ENCODE measurements around the gene FXYD1. TPM values are rescaled to one million over a fixed set of nuclear protein-coding genes. Genes with fewer than 3 reads are reported as not detected.
"Not testable (repeated sequence)": the region's sequence is repeated elsewhere in the genome, so short reads cannot be mapped to it uniquely, and the experiment has no call there.

Gene FXYD1
- total and polyA plus RNA-seq, 3 experiments from 2014 or later, result 0.79 TPM; not detected in 2

DNA sequence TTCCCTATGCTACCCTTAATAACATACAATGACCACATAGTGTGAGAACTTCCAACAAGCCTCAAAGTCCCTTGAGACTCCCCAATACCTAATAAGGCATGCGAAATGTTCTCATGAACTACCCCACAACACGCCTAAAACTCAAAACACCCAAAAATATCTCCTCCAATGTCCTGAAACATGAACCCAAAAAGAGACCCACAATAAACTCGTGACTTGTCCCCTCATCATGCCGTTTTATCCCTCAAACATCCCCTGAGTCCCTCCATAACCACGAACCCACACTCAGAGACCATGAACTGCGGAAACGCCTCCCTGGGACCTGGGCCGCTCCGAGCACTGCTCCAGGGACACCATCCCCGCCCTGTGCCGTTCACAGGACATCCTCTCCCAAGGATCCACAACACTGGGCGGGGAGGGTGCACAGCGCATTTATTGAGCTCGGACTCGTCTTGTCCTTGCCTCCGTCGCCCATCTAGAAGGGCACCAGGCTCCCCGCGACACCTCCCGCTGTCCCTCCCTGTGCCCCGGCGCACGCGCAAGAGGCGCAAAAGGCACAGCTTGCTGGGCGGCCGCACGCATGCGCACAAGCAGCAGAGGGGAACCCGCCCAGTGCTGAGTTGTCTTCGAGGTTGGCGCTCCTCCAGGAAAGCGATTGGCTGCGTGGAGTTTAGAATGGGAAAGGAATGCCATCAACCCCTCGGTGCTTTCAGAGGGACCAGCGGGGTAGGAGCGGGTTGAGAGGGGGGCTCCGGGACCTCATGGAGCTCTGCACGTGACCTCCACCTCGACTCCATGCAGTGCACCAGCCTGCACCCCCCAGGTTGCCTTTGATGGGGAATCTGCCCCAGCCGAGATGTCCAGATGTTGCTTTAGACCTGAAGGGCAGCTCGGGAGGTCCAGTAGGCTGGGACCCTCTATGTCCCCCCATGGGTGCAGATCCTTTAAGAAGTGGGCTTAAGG lies 14.2 kb upstream of the FXYD1 start:
- POLR2A ChIA-PET, result interaction anchor here (0.5 to 0.7 kb wide), 4 partner anchors 13 to 96 kb away, joined by 3 to 5 read pairs (median 4); partner anchors contain the start of gene FXYD5
- DNase-seq, result peak; percentile 76 to 88 (median 78)
- H3K27me3 ChIP-seq (ENCODE audit: insufficient read depth, low read length, poor library complexity, severe bottlenecking), result no peaks in the 10 kb centered on the region
- H3K9me3 ChIP-seq (ENCODE audit: low read length), result no peaks in the 10 kb centered on the region
- peaks cover 7% of the 10 kb centered on the region for H3K4me1 ChIP-seq (ENCODE audit: insufficient read depth, low read length)
- Mint-ChIP-seq H3K27ac (peak overlapping the region in 7 of 8 donors; percentile 4 to 64 (median 47)), H3K9me3 (no peaks in the 10 kb centered on the region), H3K36me3 (no peaks in the 10 kb centered on the region), H3K4me3 (peak overlapping the region; percentile 65 to 90 (median 73)), H3K4me1 (peaks cover 7 to 15% (median 10%) of the 10 kb centered on the region in 3 donors), H3K27me3 (peaks cover 2 to 6% of the 10 kb centered on the region in 2 donors)
- no peaks in the 10 kb centered on the region for H3K36me3 ChIP-seq (ENCODE audit: insufficient read depth, low read length)
- H3K27ac ChIP-seq (ENCODE audit: low read depth, low read length), result peak overlapping the region; percentile 56
- peak overlapping the region; percentile 76 for H3K4me3 ChIP-seq (ENCODE audit: low read length)
- CTCF ChIA-PET, result interaction anchor here (0.8 to 1.5 kb wide), 8 partner anchors 9 to 80 kb away, joined by 3 to 6 read pairs (median 4); partner anchors contain the start of genes FXYD5 and LGI4

GRCh38 chr19:35125270-35125717 lies 13.3 kb upstream of the FXYD1 start:
- Histone ChIP-seq H3K9me3 (ENCODE audit: low read length) (no peaks in the 10 kb centered on the region), H3K27ac (ENCODE audit: low read depth, low read length) (no peak overlapping the region), H3K4me3 (ENCODE audit: low read length) (no peak overlapping the region), H3K27me3 (ENCODE audit: insufficient read depth, low read length, poor library complexity, severe bottlenecking) (no peaks in the 10 kb centered on the region), H3K4me1 (ENCODE audit: insufficient read depth, low read length) (peaks cover 7% of the 10 kb centered on the region), H3K36me3 (ENCODE audit: insufficient read depth, low read length) (no peaks in the 10 kb centered on the region)
- ChIA-PET POLR2A (interaction anchor here (0.6 kb wide), 1 partner anchor 249 kb away, joined by 3 read pairs; no protein-coding TSS in a partner anchor), CTCF (interaction anchor here (0.8 to 1.5 kb wide), 4 partner anchors 10 to 58 kb away, joined by 3 to 6 read pairs (median 4); partner anchors contain the start of gene FXYD5)
- Mint-ChIP-seq H3K27me3 (peaks cover 2 to 6% of the 10 kb centered on the region in 2 donors), H3K4me1 (peaks cover 7 to 15% (median 10%) of the 10 kb centered on the region in 3 donors), H3K27ac (no peak overlapping the region), H3K9me3 (no peaks in the 10 kb centered on the region), H3K36me3 (no peaks in the 10 kb centered on the region), H3K4me3 (peak overlapping the region in 2 of 7 donors; percentile 51 to 67)
- no peak for DNase-seq

DNA sequence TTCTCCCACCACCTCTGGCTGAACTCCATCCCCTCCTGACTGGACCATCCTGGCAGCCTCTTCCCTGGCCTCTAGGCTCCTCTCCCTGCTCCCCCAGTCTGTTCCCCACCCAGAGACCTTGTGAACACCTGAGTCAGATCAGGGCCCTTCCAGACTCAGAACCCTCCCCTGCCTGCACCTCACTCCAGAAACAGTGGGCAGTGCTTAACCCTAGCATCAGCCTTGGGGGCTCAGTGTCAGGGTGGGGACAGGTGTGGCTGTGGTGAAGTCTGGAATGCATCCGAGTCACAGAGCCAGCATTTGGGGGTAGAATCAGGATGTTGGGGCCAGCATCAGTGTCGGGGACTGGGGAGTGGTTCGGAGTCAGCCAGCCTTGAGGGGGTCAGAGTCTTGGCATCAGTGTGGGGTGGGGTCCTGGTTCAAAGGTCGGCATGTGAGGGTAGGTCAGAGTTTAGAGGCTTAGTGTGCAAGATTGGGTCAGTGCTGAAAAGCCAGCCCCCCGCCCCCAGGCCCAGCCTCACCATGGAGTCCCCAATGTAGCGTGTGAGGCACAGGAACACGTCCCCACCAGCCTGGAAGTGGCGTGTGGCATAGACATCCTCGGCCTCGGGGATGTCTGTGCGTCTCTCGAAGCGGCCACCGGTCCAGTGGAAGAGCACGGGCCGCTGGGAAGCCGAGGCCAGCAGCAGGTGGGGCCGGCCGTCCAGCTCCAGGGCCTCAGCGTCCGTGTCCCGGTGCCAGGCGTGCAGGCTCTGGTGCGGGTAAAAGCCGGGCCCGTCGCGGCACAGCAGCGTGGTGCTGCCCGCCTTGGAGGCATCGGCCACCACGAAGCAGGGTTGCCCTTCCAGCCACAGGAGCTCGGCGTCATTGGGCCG lies 12.6 kb upstream of the FXYD1 start:
- Histone ChIP-seq H3K9me3 (ENCODE audit: low read length) (no peaks in the 10 kb centered on the region), H3K4me1 (ENCODE audit: insufficient read depth, low read length) (peaks cover 7% of the 10 kb centered on the region), H3K27me3 (ENCODE audit: insufficient read depth, low read length, poor library complexity, severe bottlenecking) (no peaks in the 10 kb centered on the region), H3K36me3 (ENCODE audit: insufficient read depth, low read length) (no peaks in the 10 kb centered on the region), H3K27ac (ENCODE audit: low read depth, low read length) (no peak overlapping the region), H3K4me3 (ENCODE audit: low read length) (no peak overlapping the region)
- H3K27ac Mint-ChIP-seq, result peak overlapping the region in 1 of 8 donors; percentile 74
- no peaks in the 10 kb centered on the region for H3K9me3 Mint-ChIP-seq
- ChIA-PET CTCF (interaction anchor here (1.2 to 2.0 kb wide), 2 partner anchors 10 to 16 kb away, joined by 3 to 6 read pairs; no protein-coding TSS in a partner anchor), POLR2A (no interaction called here)
- peak overlapping the region in 1 of 7 donors; percentile 67 for H3K4me3 Mint-ChIP-seq
- H3K27me3 Mint-ChIP-seq, result peaks cover 2 to 6% of the 10 kb centered on the region in 2 donors
- no peak for DNase-seq
- H3K36me3 Mint-ChIP-seq, result no peaks in the 10 kb centered on the region
- H3K4me1 Mint-ChIP-seq, result peaks cover 7 to 15% (median 10%) of the 10 kb centered on the region in 3 donors

GRCh38 chr19:35126624-35126959 lies 12.0 kb upstream of the FXYD1 start:
- Histone ChIP-seq H3K27me3 (ENCODE audit: insufficient read depth, low read length, poor library complexity, severe bottlenecking) (no peaks in the 10 kb centered on the region), H3K36me3 (ENCODE audit: insufficient read depth, low read length) (no peaks in the 10 kb centered on the region), H3K27ac (ENCODE audit: low read depth, low read length) (no peak overlapping the region), H3K4me1 (ENCODE audit: insufficient read depth, low read length) (peaks cover 7% of the 10 kb centered on the region), H3K9me3 (ENCODE audit: low read length) (no peaks in the 10 kb centered on the region), H3K4me3 (ENCODE audit: low read length) (no peak overlapping the region)
- H3K27ac Mint-ChIP-seq, result no peak overlapping the region
- H3K4me3 Mint-ChIP-seq, result no peak overlapping the region
- no peak for DNase-seq
- H3K36me3 Mint-ChIP-seq, result no peaks in the 10 kb centered on the region
- H3K9me3 Mint-ChIP-seq, result no peaks in the 10 kb centered on the region
- peaks cover 7 to 15% (median 10%) of the 10 kb centered on the region in 3 donors for H3K4me1 Mint-ChIP-seq
- ChIA-PET POLR2A (no interaction called here), CTCF (interaction anchor here (1.2 to 2.0 kb wide), 2 partner anchors 10 to 15 kb away, joined by 3 to 6 read pairs; no protein-coding TSS in a partner anchor)
- H3K27me3 Mint-ChIP-seq, result peaks cover 2 to 6% of the 10 kb centered on the region in 2 donors

DNA sequence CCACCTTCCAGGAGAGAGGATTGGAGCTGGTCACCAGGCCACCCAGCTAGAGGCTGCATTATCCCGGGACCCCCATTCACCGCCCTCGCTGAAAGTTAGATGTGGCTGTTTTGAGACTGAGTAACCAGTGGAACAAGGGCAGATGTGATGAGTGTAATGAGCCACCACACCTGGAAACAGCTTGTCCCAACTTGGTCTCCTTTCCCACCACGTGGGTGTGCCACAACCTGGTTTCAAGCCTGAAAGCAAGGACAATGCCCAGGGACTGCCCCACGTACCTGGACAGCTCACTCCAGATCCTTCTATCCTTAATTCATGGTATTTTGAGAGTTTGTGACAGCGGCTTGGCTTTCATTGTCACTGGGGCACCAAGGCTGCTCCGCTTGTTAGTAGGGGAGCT lies 10.8 kb upstream of the FXYD1 start:
- H3K4me1 Mint-ChIP-seq, result peaks cover 7 to 15% (median 10%) of the 10 kb centered on the region in 3 donors
- H3K27ac Mint-ChIP-seq, result no peak overlapping the region
- no peaks in the 10 kb centered on the region for H3K36me3 Mint-ChIP-seq
- no peaks in the 10 kb centered on the region for H3K27me3 ChIP-seq (ENCODE audit: insufficient read depth, low read length, poor library complexity, severe bottlenecking)
- CTCF ChIA-PET, result interaction anchor here (0.7 to 2.0 kb wide), 3 partner anchors 8 to 83 kb away, joined by 3 to 6 read pairs (median 4); no protein-coding TSS in a partner anchor
- POLR2A ChIA-PET, result no interaction called here
- no peaks in the 10 kb centered on the region for H3K9me3 Mint-ChIP-seq
- H3K27ac ChIP-seq (ENCODE audit: low read depth, low read length), result no peak overlapping the region
- H3K4me1 ChIP-seq (ENCODE audit: insufficient read depth, low read length), result peaks cover 7% of the 10 kb centered on the region
- DNase-seq, result no peak
- H3K36me3 ChIP-seq (ENCODE audit: insufficient read depth, low read length), result no peaks in the 10 kb centered on the region
- H3K4me3 ChIP-seq (ENCODE audit: low read length), result no peak overlapping the region
- H3K4me3 Mint-ChIP-seq, result no peak overlapping the region
- H3K27me3 Mint-ChIP-seq, result peaks cover 2 to 6% of the 10 kb centered on the region in 2 donors
- H3K9me3 ChIP-seq (ENCODE audit: low read length), result no peaks in the 10 kb centered on the region

- Mint-ChIP-seq H3K36me3 (no peaks in the 10 kb centered on the region), H3K4me3 (no peak overlapping the region), H3K27me3 (peaks cover 2 to 6% of the 10 kb centered on the region in 2 donors), H3K9me3 (no peaks in the 10 kb centered on the region), H3K27ac (peak overlapping the region in 1 of 8 donors; percentile 68), H3K4me1 (peaks cover 7 to 15% (median 10%) of the 10 kb centered on the region in 3 donors)
- no peak overlapping the region for H3K4me3 ChIP-seq (ENCODE audit: low read length)
- H3K27me3 ChIP-seq (ENCODE audit: insufficient read depth, low read length, poor library complexity, severe bottlenecking), result no peaks in the 10 kb centered on the region
- H3K36me3 ChIP-seq (ENCODE audit: insufficient read depth, low read length), result no peaks in the 10 kb centered on the region
- DNase-seq, result no peak
- H3K27ac ChIP-seq (ENCODE audit: low read depth, low read length), result no peak overlapping the region
- no peaks in the 10 kb centered on the region for H3K9me3 ChIP-seq (ENCODE audit: low read length)
- CTCF ChIA-PET, result interaction anchor here (1.2 to 2.0 kb wide), 2 partner anchors 8 to 84 kb away, joined by 4 to 6 read pairs; no protein-coding TSS in a partner anchor
- peaks cover 7% of the 10 kb centered on the region for H3K4me1 ChIP-seq (ENCODE audit: insufficient read depth, low read length)
- POLR2A ChIA-PET, result no interaction called here
Observed at GRCh38 chr19:35128398-35129057, 10.1 kb upstream of the FXYD1 start.

GRCh38 chr19:35129724-35130274 lies 8.8 kb upstream of the FXYD1 start:
- H3K27ac ChIP-seq (ENCODE audit: low read depth, low read length); H3K9me3 ChIP-seq (ENCODE audit: low read length); CTCF ChIA-PET; H3K36me3 ChIP-seq (ENCODE audit: insufficient read depth, low read length); H3K4me3 Mint-ChIP-seq; H3K27me3 Mint-ChIP-seq; H3K36me3 Mint-ChIP-seq; H3K4me1 Mint-ChIP-seq; H3K4me1 ChIP-seq (ENCODE audit: insufficient read depth, low read length); DNase-seq; H3K27me3 ChIP-seq (ENCODE audit: insufficient read depth, low read length, poor library complexity, severe bottlenecking); POLR2A ChIA-PET; H3K9me3 Mint-ChIP-seq; H3K4me3 ChIP-seq (ENCODE audit: low read length): not testable (repeated sequence)
- H3K27ac Mint-ChIP-seq, result peak overlapping the region in 2 of 8 donors; percentile 38

All from CD8-positive, alpha-beta memory T cell (primary cell).